K562 (cell line): ENCODE data around the gene NKIRAS1. TPM values are rescaled to one million over a fixed set of nuclear protein-coding genes. Genes with fewer than 3 reads are reported as not detected.

Experiments used
- ATAC-seq: fragments of 200-7000 bp; cut with Tn5 transposase; 3 replicates; pipeline ENCODE4 v1.9.1; 2020; ENCODE audit warnings: moderate library complexity
- BruUV-seq: library from RNA; stranded (reverse); fragments of 400-500 nt; replicated peaks from 2 replicates; lab custom pipeline; 2021; lab: Mats Ljungman, UMichigan
- CTCF ChIA-PET: fragments of 300-600 bp; formaldehyde crosslinking; extraction: SDS; loops from one replicate; lab custom pipeline; 2021; ENCODE audit warnings: low intra/inter-chr PET ratio; lab: Yijun Ruan, JAX
- POLR2A ChIA-PET: fragments of 300-600, 350-650 bp; sonication (Branson Sonifier 250); formaldehyde crosslinking; extraction: SDS; loops from one replicate; lab custom pipeline; 2021; ENCODE audit warnings: antibody characterized with exemption, inconsistent platforms; lab: Yijun Ruan, JAX
- DNase-seq, 4 experiments: peaks; one replicate each; pipeline versions ENCODE4 v3.0.0 to v3.0.0-alpha.2; 2011 to 2018; ENCODE audit warnings: low spot score in 3 of 4, mixed read lengths in 3 of 4; ENCODE audit errors: extremely low read depth in 1 of 4
- FAIRE-seq: peaks from 2 replicates; lab custom pipeline; 2011; peaks lifted over from hg19 to GRCh38; lab: Jason Lieb, UNC
- H2AFZ ChIP-seq: 2 replicates; pipeline ENCODE4 v1.6.0; 2011; ENCODE audit warnings: low read depth, low read length, control low read depth, inconsistent platforms
- H3K27ac ChIP-seq: fragments of 200-600 bp; 3 replicates; pipeline ENCODE4 v1.8.0; 2011; ENCODE audit warnings: low read depth, mild to moderate bottlenecking, control low read depth, inconsistent platforms, low read length, moderate library complexity, mixed read lengths; ENCODE audit errors: extremely low read depth
- H3K27me3 ChIP-seq, 2 experiments: fragments of 300-600 bp in 1 of 2; 2 replicates in 1 of 2; 3 replicates in 1 of 2; pipeline versions ENCODE4 v1.6.0 to v1.8.0; 2011; ENCODE audit warnings: inconsistent platforms in 2 of 2, low read length in 2 of 2, mild to moderate bottlenecking in 1 of 2, mixed read lengths in 1 of 2, moderate library complexity in 1 of 2; ENCODE audit not compliant: control insufficient read depth in 2 of 2, insufficient read depth in 2 of 2
- H3K36me3 ChIP-seq: fragments of 300-600 bp; 3 replicates; pipeline ENCODE4 v1.8.0; 2011; ENCODE audit warnings: mild to moderate bottlenecking, low read length, inconsistent platforms; ENCODE audit not compliant: control insufficient read depth, insufficient read depth
- H3K4me1 ChIP-seq, 2 experiments: fragments of 200-600 bp in 1 of 2; replicated peaks in 1 of 2; 2 replicates in 1 of 2; 3 replicates in 1 of 2; pipeline versions ENCODE4 v1.5.1 to v1.8.0; 2011; ENCODE audit warnings: inconsistent platforms in 2 of 2, low read length in 2 of 2, mild to moderate bottlenecking in 1 of 2, mixed read lengths in 1 of 2, moderate library complexity in 1 of 2; ENCODE audit not compliant: control insufficient read depth in 2 of 2, insufficient read depth in 2 of 2
- H3K4me2 ChIP-seq: 2 replicates; pipeline ENCODE4 v1.6.1; 2011; ENCODE audit warnings: low read length, control low read depth, inconsistent platforms, mixed read lengths; ENCODE audit not compliant: insufficient read depth
- H3K4me3 ChIP-seq: fragments of 200-600 bp; sonication (generic), shearing (Covaris generic); 2 replicates; pipeline ENCODE4 v1.5.1; 2016; ENCODE audit warnings: control low read depth, inconsistent platforms
- H3K79me2 ChIP-seq: fragments of 200-600 bp; 3 replicates; pipeline ENCODE4 v1.8.0; 2011; ENCODE audit warnings: low read length, inconsistent platforms; ENCODE audit not compliant: control insufficient read depth, insufficient read depth
- H3K9ac ChIP-seq, 2 experiments: 2 replicates each; pipeline versions ENCODE4 v1.6.0 to v1.6.1; 2011; ENCODE audit warnings: low read depth in 2 of 2, low read length in 2 of 2, control low read depth in 1 of 2, inconsistent platforms in 1 of 2, mild to moderate bottlenecking in 1 of 2, mixed read lengths in 1 of 2; ENCODE audit not compliant: insufficient read depth in 1 of 2
- H3K9me1 ChIP-seq: one replicate; pipeline ENCODE4 v1.6.0; 2011; ENCODE audit warnings: inconsistent platforms, mild to moderate bottlenecking, low read length, moderate library complexity; ENCODE audit not compliant: control insufficient read depth, insufficient read depth
- H3K9me3 ChIP-seq: replicated peaks from 2 replicates; pipeline ENCODE4 v1.5.1; 2011; ENCODE audit warnings: low read depth, low read length, inconsistent platforms; ENCODE audit not compliant: control insufficient read depth, insufficient read depth
- H4K20me1 ChIP-seq: replicated peaks from 2 replicates; pipeline ENCODE4 v1.6.1; 2011; ENCODE audit warnings: low read length, inconsistent platforms, mixed read lengths; ENCODE audit not compliant: control insufficient read depth, insufficient read depth
- CAMTA2 ChIP-seq: fragments of 250-450 bp; sonication (Bioruptor Pico); conservative IDR thresholded peaks from 2 replicates; pipeline ENCODE4 v1.5.1; 2022
- ELF4 ChIP-seq: fragments of 450-650 bp; formaldehyde crosslinking; IDR thresholded peaks from 2 replicates; pipeline ENCODE4 v1.4.0; 2022; ENCODE audit warnings: missing genetic modification characterization
- FOSL1 ChIP-seq: fragments of 200-800 bp; sonication (Bioruptor generic); conservative IDR thresholded peaks from 2 replicates; pipeline ENCODE4 v1.6.1; 2016; ENCODE audit warnings: missing genetic modification characterization, missing compliant biosample characterization
- MXI1 ChIP-seq: IDR thresholded peaks from 2 replicates; pipeline ENCODE4 v1.6.1; 2011; ENCODE audit warnings: low read depth, mild to moderate bottlenecking, improper control_type of control experiment, low read length
- SIRT6 ChIP-seq: IDR thresholded peaks from one replicate; pipeline ENCODE4 v1.6.1; 2012; ENCODE audit warnings: low read depth, mild to moderate bottlenecking, control low read depth, inconsistent platforms, low read length, moderate library complexity
- SOX6 ChIP-seq: fragments of 450-650 bp; IDR thresholded peaks from 2 replicates; pipeline ENCODE4 v1.6.1; 2014; ENCODE audit warnings: mild to moderate bottlenecking
- SRSF7 ChIP-seq: fragments of 200-400 bp; formaldehyde crosslinking; optimal IDR thresholded peaks from 2 replicates; pipeline ENCODE3; 2017; ENCODE audit warnings: mild to moderate bottlenecking, low read depth, low read length
- ZNF668 ChIP-seq: fragments of 250-450 bp; sonication (Bioruptor Pico); IDR thresholded peaks from 2 replicates; pipeline ENCODE4 v1.8.0; 2022; ENCODE audit warnings: mild to moderate bottlenecking, inconsistent platforms
- ZNF830 ChIP-seq: fragments of 250-450 bp; sonication (Bioruptor Pico); IDR thresholded peaks from 2 replicates; pipeline ENCODE4 v1.5.0; 2021; ENCODE audit warnings: mild to moderate bottlenecking
- WGBS: fragments of 100-300 bp; shearing (Covaris generic); methylation state at CpG from one replicate; pipeline ENCODE4 v1.1.6; 2016; ENCODE audit warnings: low coverage, mixed read lengths; ENCODE audit not compliant: insufficient coverage; ENCODE audit errors: missing lambda C conversion rate; 5-methylcytosine and 5-hydroxymethylcytosine counted together
- in situ Hi-C: fragments of 300-500 bp; cut with MboI; formaldehyde crosslinking; loops from 4 replicates; pipeline ENCODE4 v1.15.0; 2018; ENCODE audit warnings: inconsistent platforms, mixed read lengths
- intact Hi-C: fragments of 100-400 bp; cut with micrococcal nuclease; formaldehyde crosslinking; loops from 2 replicates; pipeline ENCODE4 v1.14.2; 2022
- polyA plus RNA-seq, 8 experiments: library from polyadenylated mRNA; depleted of rRNA in 4 of 8; stranded (reverse) in 5 of 8; unstranded in 3 of 8; fragments of >200 nt; fragmentation: Nextera tagmentation in 2 of 8; fragmentation: Illumina TruSeq in 1 of 8; extraction: Ambion mirVana in 2 of 8; extraction: Trizol in 1 of 8; gene quantifications; 2 replicates each; pipeline versions ENCODE4 v1.2.1 to v1.2.3, GENCODE V29; 2011 to 2014; ENCODE audit warnings: inconsistent platforms in 1 of 8, missing spikeins in 1 of 8
- total RNA-seq, 7 experiments: library from RNA; depleted of rRNA in 6 of 7; stranded (reverse); fragments of >200 nt in 6 of 7; fragmentation: Illumina TruSeq in 2 of 7; extraction: Trizol in 2 of 7; gene quantifications; 2 replicates each; pipeline versions ENCODE4 v1.2.1 to v1.2.3, GENCODE V29; 2011 to 2021; ENCODE audit warnings: low replicate concordance in 1 of 7
- TF ChIP-seq, protein P1 (sequence below), 2 experiments: fragments of 150-350 bp in 1 of 2; IDR thresholded peaks; 2 replicates each; pipeline ENCODE4 v1.6.1; 2012 to 2016; ENCODE audit warnings: low read depth in 2 of 2, low read length in 2 of 2, mild to moderate bottlenecking in 1 of 2, moderate library complexity in 1 of 2
- TF ChIP-seq, protein P2 (sequence below): fragments of 250-450 bp; sonication (Bioruptor Pico); IDR thresholded peaks from 2 replicates; pipeline ENCODE4 v1.8.0; 2021; ENCODE audit warnings: moderate library complexity, mild to moderate bottlenecking, inconsistent platforms
- TF ChIP-seq, protein P3 (sequence below), 3 experiments: fragments of 200-800 bp in 1 of 3; sonication (Bioruptor generic) in 1 of 3; sonication (generic) in 1 of 3; formaldehyde crosslinking in 1 of 3; IDR thresholded peaks; 2 replicates each; pipeline versions ENCODE4 v1.6.1 to v1.8.0; 2016 to 2022; ENCODE audit warnings: mild to moderate bottlenecking in 2 of 3, missing compliant biosample characterization in 2 of 3, missing genetic modification characterization in 2 of 3, missing genetic modification reagents in 1 of 3
- TF ChIP-seq, protein P4 (sequence below), 2 experiments: fragments of 200-800 bp in 1 of 2; sonication (Bioruptor generic) in 1 of 2; sonication (generic) in 1 of 2; formaldehyde crosslinking in 1 of 2; IDR thresholded peaks in 1 of 2; conservative IDR thresholded peaks in 1 of 2; 2 replicates each; pipeline versions ENCODE4 v1.5.0 to v1.6.1; 2016 to 2020; ENCODE audit warnings: missing compliant biosample characterization in 1 of 2, missing genetic modification characterization in 1 of 2, missing genetic modification reagents in 1 of 2

The NKIRAS1 gene
- total and polyA plus RNA-seq, 9 of the 15 experiments (the other 6 are each of a cell fraction or from before 2014, with no cell fraction given), result 5.1 to 10.3 (median 6.3) TPM

DNA sequence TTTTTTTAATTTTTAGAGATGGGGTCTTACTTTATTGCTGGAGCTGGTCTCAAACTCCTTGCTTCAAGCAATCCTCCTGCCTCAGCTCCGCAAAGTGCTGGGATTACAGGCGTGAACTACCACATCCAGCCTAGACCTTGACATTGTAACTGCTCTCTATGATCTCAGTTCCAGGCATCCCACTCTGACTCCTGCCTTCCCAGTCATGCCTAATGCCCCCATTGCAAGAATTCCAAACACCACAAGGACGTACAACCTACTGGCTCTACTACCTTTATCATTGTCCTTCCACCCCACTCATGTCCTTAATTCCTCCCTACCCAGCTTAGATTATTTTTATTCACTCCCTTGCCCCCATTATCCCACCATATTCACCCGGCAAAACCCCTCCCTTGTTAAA, 21.6 kb downstream of the NKIRAS1 start:
- Histone ChIP-seq H2AFZ (no peak overlapping the region), H3K4me2 (no peak overlapping the region), H3K4me3 (no peak overlapping the region), H3K27me3 (no peaks in the 10 kb centered on the region), H3K27ac (no peak overlapping the region), H3K9me1 (no peaks in the 10 kb centered on the region), H3K79me2 (no peaks in the 10 kb centered on the region), H3K9me3 (no peaks in the 10 kb centered on the region), H4K20me1 (no peaks in the 10 kb centered on the region), H3K4me1 (peaks cover 0 to 12% of the 10 kb centered on the region in 2 experiments; a peak in 3 of 5 replicates), H3K9ac (no peak overlapping the region), H3K36me3 (peaks cover 52% of the 10 kb centered on the region)
- WGBS, result 90% methylated on average over 4 of the region's 4 CpGs
- in situ Hi-C loops, result no loop called here
- FAIRE-seq, result no peak
- TF ChIP-seq, protein P1, sequence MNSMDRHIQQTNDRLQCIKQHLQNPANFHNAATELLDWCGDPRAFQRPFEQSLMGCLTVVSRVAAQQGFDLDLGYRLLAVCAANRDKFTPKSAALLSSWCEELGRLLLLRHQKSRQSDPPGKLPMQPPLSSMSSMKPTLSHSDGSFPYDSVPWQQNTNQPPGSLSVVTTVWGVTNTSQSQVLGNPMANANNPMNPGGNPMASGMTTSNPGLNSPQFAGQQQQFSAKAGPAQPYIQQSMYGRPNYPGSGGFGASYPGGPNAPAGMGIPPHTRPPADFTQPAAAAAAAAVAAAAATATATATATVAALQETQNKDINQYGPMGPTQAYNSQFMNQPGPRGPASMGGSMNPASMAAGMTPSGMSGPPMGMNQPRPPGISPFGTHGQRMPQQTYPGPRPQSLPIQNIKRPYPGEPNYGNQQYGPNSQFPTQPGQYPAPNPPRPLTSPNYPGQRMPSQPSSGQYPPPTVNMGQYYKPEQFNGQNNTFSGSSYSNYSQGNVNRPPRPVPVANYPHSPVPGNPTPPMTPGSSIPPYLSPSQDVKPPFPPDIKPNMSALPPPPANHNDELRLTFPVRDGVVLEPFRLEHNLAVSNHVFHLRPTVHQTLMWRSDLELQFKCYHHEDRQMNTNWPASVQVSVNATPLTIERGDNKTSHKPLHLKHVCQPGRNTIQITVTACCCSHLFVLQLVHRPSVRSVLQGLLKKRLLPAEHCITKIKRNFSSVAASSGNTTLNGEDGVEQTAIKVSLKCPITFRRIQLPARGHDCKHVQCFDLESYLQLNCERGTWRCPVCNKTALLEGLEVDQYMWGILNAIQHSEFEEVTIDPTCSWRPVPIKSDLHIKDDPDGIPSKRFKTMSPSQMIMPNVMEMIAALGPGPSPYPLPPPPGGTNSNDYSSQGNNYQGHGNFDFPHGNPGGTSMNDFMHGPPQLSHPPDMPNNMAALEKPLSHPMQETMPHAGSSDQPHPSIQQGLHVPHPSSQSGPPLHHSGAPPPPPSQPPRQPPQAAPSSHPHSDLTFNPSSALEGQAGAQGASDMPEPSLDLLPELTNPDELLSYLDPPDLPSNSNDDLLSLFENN (IDR thresholded peaks at IDR 0.05; ENCODE audit: low read depth in 2 of 2, low read length in 2 of 2), result no peak
- TF ChIP-seq MXI1 (no peak), ELF4 (CRISPR knock-in tag) (no peak), ZNF668 (CRISPR knock-in tag) (no peak), FOSL1 (no peak), SRSF7 (no peak), CAMTA2 (CRISPR knock-in tag) (no peak), SIRT6 (no peak), SOX6 (no peak), ZNF830 (CRISPR knock-in tag) (no peak)
- TF ChIP-seq, protein P2, sequence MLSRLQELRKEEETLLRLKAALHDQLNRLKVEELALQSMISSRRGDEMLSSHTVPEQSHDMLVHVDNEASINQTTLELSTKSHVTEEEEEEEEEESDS (CRISPR knock-in tag), result no peak
- TF ChIP-seq, protein P3, sequence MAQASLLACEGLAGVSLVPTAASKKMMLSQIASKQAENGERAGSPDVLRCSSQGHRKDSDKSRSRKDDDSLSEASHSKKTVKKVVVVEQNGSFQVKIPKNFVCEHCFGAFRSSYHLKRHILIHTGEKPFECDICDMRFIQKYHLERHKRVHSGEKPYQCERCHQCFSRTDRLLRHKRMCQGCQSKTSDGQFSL (CRISPR knock-in tag; IDR thresholded peaks at IDR 0.05), result no peak
- TF ChIP-seq, protein P3 (tag; IDR thresholded peaks at IDR 0.05), result no peak
- TF ChIP-seq, protein P4, sequence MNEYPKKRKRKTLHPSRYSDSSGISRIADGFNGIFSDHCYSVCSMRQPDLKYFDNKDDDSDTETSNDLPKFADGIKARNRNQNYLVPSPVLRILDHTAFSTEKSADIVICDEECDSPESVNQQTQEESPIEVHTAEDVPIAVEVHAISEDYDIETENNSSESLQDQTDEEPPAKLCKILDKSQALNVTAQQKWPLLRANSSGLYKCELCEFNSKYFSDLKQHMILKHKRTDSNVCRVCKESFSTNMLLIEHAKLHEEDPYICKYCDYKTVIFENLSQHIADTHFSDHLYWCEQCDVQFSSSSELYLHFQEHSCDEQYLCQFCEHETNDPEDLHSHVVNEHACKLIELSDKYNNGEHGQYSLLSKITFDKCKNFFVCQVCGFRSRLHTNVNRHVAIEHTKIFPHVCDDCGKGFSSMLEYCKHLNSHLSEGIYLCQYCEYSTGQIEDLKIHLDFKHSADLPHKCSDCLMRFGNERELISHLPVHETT (CRISPR knock-in tag; conservative IDR thresholded peaks at IDR 0.05 in 1 of 2, IDR thresholded peaks at IDR 0.05 in 1 of 2), result no peak
- CTCF ChIA-PET, result no interaction called here
- intact Hi-C loops, result no loop called here
- DNase-seq, result no peak
- POLR2A ChIA-PET, result interaction anchor here (0.9 to 5.0 kb wide), 4 partner anchors 9 to 22 kb away, joined by 3 to 35 read pairs (median 11); partner anchors contain the start of genes NKIRAS1 and RPL15
- no peak for ATAC-seq
- no TSS peak for BruUV-seq
